GM21381 (cell line): Measurements from ENCODE around the gene TFEB.

Experiments
- ATAC-seq: cut with Tn5 transposase; IDR thresholded peaks from one replicate; pipeline ENCODE4 v1.9.1; 2021; ENCODE audit warnings: mild to moderate bottlenecking, moderate library complexity; ENCODE audit not compliant: unreplicated experiment

TFEB gene

DNA sequence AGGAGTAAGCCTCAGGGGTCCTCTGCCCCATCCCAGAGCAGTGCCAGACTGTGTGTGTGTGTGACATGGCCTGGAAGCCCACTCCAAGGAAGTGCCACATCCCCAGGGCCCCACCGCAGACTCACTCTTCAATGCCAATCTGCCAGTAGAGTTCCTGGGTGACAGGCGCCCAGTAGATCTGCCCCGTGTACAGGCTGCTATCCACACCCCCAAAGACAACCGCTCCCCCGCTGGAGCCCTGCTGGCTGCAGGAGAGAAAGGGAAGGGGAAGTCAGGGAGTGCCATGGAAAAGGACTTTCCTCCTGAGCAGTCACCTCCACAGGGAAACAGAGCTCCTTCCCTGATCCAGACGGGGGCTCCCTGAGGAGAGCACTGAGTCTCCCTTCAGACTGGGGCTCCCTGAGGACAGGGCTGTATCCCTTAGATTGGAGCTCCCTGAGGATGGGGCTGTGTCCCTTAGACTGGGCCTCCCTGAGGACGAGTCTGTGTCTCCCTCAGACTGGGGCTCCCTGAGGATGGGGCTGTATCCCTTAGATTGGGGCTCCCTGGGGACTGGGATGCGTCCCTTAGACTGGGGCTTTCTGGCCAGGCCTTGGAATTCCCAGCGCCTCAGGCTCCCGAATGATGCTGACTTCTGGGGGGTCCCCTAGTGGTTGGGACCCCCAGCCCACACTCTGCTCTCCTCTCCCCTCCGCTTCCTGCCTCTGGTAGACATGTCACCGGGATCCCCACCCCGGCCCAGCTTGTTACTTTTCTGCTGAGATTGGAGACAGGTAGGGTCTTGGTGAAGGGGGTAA, 5.2 kb upstream of the TFEB start:
- no peak for ATAC-seq

DNA sequence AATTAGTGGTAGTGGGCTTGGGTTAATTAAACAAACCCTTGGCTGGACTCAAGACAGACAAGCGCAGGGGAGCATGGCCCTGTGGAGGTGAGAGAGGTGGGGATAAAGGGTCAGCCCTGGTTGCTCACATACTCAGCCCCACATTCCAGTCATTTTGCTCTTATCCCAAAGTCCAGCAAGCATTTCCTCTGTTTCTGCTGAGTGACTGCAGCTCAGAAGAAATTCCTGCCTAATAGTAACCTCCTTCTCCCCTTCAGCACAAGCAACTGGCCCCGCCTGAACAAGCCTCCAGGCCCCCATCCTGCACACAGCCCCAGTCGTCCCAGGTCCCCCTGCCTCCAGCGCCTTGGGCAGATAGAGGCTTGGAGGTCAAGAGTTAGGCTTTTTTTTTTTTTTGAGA, 3.6 kb upstream of the TFEB start:
- ATAC-seq: no peak

- ATAC-seq: no peak
These were observed 2.3 kb upstream of the TFEB start for GRCh38 chr6:41737591-41738130.

DNA sequence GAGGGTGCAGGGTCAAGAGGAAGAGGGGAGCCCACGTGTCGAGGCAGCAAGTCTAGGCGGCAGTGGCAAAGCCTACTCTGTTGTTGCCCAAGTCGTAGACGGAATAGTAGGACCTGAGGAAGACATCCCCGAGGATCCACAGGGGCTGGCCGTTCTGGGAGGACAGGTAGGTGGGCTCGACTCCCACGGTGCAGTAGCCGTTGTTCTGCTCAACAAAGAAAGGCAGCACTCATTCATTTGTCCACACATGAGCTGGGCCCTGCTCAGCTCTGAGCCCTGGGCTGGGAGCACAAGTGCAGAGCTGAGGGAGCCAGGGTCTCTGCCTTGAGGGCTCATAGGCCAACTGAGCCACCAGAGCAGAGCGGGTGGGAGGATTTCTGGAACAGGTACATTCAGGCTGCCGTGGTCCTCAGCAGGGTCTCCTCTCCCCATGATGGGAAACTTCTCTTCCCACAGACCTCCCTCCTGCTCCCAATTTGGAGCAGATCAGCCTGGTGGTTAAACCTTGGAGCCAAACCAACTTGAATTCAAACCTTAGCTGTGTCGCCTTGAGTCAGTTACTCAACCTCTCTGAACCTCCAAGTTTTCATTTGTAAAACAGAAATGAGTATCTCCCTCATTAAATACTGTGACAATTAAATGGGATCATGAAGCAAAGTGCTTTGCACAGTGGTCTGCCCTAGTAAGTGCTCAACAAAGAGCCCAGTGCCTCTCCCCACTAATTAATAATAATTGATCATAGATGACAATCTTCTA, 1.6 kb upstream of the TFEB start:
- ATAC-seq: no peak

DNA sequence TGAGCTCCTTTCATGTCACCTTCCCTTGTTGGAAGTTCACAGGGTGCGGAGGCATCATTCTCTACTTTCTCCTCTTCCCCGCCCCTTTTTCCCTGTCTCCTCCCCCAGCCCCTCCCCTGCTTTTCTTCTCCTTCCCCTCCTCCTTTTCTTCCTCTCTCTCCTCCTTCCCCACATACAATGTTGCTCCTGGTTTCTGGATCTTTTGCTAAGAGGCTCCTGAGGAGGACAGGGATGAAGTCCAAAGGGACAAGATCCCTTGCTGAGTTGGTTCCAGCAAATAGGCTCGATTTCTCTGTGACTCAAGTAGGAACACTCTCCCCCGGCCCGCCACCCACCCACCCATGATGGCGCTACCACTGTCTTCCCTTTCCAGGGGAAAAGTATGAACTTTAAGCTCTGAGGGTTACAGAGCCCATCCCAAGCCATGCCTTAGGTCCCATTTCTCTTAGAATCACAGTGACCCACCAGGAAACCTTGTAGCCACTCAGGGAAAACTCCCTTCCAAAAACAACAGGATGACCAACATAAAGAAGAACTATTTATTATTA, 852 bp upstream of the TFEB start:
- ATAC-seq: no peak

- peak; percentile 18 for ATAC-seq
These were observed 562 bp downstream of the TFEB start for GRCh38 chr6:41734666-41735426.

DNA sequence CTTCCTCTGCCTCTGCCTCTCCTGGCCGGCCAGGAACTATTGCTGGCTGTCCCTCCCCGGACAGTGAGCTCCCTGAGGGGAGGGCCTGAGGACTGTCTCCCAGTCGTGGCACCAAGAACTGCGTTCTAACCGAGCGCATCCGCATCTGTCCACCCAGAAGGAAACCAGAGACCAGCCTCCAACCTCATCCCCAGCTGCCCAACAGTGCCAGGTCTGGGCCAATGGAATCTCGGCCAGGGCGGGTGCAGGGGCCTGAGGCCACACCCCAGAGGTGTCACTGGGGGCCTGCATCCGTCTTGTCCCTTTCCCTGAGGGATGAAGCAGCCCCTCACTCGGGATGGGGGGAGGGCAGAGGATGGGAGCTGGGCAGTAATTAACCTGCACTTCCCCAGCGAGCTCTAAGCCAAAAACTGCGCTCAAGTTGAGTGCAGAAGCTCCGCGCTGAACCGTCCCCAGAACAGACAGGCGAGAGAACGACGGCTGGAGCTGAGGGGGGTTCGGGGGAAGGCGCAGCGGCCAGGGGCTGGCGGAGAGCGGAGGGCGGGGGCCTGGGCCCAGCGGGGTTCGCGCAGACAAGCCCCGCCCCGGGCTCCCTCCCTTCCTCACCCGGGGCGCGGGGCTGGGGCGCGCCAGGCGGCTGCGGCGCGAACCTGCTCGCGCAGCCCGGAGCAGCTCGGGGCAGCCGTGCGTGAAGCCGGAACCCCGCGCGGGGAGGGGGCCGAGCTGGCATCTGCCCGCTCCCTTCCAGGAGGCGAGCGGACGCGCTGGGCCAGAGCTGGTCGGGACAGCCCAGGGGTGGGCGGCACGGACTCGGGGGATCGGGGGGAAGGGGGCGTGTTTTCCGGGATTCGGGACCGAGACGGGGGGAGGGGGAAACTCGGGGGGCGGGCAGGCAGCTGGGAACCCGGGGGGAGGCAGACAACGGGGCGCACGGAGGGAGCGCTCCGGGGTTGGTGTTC, 1.4 kb downstream of the TFEB start:
- peak; percentile 43 for ATAC-seq

DNA sequence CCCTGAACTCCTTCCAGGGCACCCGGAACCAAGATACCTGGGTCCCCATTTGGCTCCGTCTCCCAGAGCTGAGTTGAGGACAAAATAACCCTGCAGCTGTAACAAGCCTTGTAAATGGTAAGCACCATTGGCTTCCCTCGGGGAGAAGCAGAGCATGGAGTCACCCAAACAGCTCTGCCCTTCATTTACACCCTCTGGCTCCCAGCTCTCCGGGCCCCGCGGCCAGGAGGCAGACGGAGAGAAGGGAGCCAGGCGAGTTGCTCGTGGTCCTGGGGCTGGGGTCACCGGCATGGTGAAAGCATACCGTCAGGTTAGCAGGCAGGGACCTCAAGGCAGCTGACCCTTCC, 2.1 kb downstream of the TFEB start:
- no peak for ATAC-seq

DNA sequence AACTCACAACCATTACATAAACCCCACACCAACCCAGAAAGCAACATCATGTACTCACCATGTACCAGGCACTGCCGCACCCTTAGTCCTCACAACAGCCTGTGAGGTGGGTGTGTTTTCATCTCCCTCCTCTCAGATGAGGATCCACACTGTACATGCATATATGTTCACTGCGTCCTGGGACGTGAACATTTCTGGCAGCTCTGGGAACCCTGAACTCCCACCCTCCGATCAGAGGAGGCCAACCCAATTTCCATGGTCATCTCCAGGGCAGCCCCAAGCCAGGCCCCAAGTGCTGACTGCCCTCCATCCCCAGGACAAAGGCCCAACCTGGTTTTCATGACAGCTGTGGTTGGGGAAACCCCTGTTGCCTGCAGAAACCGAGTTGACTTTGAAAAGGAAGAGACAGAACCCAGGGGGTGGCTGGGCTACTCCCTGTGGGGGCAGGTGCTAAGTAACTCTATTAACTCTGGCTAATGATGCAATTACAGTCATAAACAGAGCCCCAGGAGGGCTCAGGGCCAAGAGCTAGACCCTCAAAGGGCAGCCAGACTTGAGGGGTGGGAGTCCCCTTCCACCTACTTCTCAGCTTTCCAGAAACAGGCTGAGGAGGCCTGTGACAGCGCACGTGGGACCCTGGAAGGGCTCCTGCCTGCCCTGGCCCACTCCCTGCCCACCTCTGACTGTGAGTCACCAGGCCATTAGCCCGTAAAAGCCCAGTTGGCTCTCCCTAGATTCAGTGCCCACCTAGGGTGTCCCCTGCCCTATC, 2.6 kb downstream of the TFEB start:
- peak; percentile 21 for ATAC-seq

GRCh38 chr6:41732149-41732548, 3.3 kb downstream of the TFEB start:
- no peak for ATAC-seq

DNA sequence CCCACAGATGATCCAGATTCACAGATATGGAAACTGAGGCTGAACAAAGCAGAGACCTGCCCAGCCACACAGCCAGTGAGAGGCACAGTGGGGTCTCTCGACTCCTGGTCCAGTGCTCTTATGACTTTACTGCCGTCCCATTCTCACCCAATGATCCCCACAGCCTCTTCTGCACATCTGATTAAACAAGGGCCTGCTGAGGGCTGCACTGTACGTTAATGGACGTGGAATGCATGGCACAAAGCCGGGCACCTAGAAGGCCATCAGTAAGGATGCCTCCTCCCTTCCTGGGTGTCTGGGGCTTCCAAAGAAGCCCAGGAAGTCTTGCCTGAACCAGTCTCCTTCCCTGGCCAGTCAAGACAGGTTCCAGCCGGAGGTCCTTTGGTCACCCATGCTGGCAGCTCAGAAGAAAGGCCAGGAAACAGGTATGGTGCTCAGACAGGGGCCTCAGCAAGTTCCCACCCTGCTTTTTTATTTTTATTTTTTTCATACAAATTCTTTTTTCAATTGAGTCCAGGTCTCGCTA, 3.8 kb downstream of the TFEB start:
- no peak for ATAC-seq

GRCh38 chr6:41730531-41731436, 4.6 kb downstream of the TFEB start:
- ATAC-seq: no peak

DNA sequence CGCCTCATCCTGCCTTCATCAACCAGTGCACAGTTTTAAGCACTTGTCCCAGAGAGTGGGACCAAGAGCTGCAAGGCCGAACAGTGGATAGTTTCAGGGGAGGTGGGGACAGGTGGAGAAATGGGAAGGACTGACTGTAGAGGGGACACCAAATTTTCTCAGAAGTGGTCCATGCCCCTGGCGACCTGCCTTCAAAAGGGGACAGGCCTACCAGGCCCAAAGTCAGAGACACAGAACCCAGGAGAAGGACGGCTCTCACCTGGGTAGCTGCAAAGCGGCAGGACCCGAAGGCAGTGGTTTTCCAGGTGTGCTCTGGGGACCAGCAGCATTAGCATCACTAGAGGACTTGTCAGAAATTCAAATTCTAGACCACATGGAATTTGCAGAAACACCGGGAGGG, 5.8 kb downstream of the TFEB start:
- ATAC-seq: no peak

- ATAC-seq: no peak
These were observed 6.5 kb downstream of the TFEB start for GRCh38 chr6:41728954-41729353.

GRCh38 chr6:41728073-41728936, 7.1 kb downstream of the TFEB start:
- no peak for ATAC-seq

DNA sequence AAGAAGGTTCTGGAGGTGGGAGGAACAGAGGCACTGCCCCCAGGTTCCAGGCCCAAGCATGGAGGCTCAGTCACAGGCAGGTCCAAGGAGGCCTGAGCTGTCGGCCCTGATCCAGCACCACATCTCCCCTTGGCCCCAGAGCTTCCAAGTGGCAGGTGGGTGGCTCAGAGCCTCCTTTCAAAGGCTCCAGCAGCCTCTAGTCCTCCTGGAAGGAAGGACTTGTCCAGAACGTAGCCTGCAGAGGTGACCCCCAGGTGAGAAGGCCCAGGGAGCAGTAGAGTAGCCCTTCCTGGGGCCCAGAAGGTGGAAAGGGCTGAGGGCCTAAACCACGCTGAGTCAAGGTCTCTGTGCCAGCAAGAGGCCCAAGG, 7.7 kb downstream of the TFEB start:
- ATAC-seq: no peak

DNA sequence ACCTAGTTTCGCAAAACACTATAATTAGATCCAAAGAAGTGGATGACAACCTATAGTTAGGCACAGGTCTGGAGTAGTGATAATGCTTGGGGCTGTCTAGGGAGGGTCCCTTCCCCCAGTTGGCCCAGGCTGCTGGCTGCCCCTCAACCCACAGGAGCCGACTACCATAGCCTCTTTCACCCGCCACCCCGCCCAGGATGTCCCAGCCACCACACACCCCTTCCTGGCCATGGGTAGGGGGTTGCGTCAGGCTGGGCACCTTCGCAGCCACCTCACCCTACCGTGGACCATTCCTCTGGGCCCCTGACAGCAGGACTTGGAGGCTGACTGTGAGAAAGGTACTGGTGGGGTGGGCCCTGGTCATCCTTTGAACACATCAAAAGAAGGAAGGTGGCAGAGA, 8.5 kb downstream of the TFEB start:
- no peak for ATAC-seq
